ENCODE results near the gene SFT2D2. TPM values are rescaled to one million over a fixed set of nuclear protein-coding genes. Genes with fewer than 3 reads are reported as not detected.

Gene SFT2D2
- total RNA-seq, 1 donor from 2014 or later, result 71.1 TPM

- Mint-ChIP-seq H3K4me3 (no peak overlapping the region), H3K27ac (no peak overlapping the region)
These were observed 31.6 kb downstream of the SFT2D2 start for GRCh38 chr1:168257397-168257796.

GRCh38 chr1:168259567-168259966, 33.8 kb downstream of the SFT2D2 start:
- H3K4me3 Mint-ChIP-seq, result no peak overlapping the region
- peaks cover 8% of the 10 kb centered on the region for H3K4me1 Mint-ChIP-seq (ENCODE audit: low read depth)
- no peaks in the 10 kb centered on the region for H3K27me3 Mint-ChIP-seq (ENCODE audit: insufficient read depth)
- peaks cover 38% of the 10 kb centered on the region for H3K36me3 Mint-ChIP-seq (ENCODE audit: low read depth)
- no peak for DNase-seq (ENCODE audit: low spot score)
- H3K9me3 Mint-ChIP-seq, result peaks cover 22% of the 10 kb centered on the region
- intact Hi-C loops (cut with micrococcal nuclease), result no loop called here
- H3K27ac Mint-ChIP-seq, result no peak overlapping the region

More at GRCh38 chr1:168257397-168257796, 31.6 kb downstream of the SFT2D2 start:
- Mint-ChIP-seq H3K9me3 (peaks cover 22% of the 10 kb centered on the region), H3K36me3 (ENCODE audit: low read depth) (peaks cover 37% of the 10 kb centered on the region), H3K27me3 (ENCODE audit: insufficient read depth) (no peaks in the 10 kb centered on the region), H3K4me1 (ENCODE audit: low read depth) (peaks cover 8% of the 10 kb centered on the region)
- DNase-seq (ENCODE audit: low spot score), result no peak
- intact Hi-C loops (cut with micrococcal nuclease), result no loop called here

GRCh38 chr1:168260393-168260792, 34.6 kb downstream of the SFT2D2 start:
- Mint-ChIP-seq H3K36me3 (ENCODE audit: low read depth) (peaks cover 33% of the 10 kb centered on the region), H3K9me3 (peaks cover 16% of the 10 kb centered on the region), H3K27ac (no peak overlapping the region), H3K27me3 (ENCODE audit: insufficient read depth) (no peaks in the 10 kb centered on the region), H3K4me3 (no peak overlapping the region), H3K4me1 (ENCODE audit: low read depth) (peaks cover 8% of the 10 kb centered on the region)
- intact Hi-C loops (cut with micrococcal nuclease), result no loop called here
- DNase-seq (ENCODE audit: low spot score), result no peak

- Mint-ChIP-seq H3K4me3 (no peak overlapping the region), H3K36me3 (ENCODE audit: low read depth) (peaks cover 26% of the 10 kb centered on the region), H3K4me1 (ENCODE audit: low read depth) (peaks cover 8% of the 10 kb centered on the region), H3K27me3 (ENCODE audit: insufficient read depth) (no peaks in the 10 kb centered on the region), H3K27ac (peak overlapping the region; percentile 6), H3K9me3 (peaks cover 8% of the 10 kb centered on the region)
- no peak for DNase-seq (ENCODE audit: low spot score)
- intact Hi-C loops (cut with micrococcal nuclease), result no loop called here
These were observed 35.6 kb downstream of the SFT2D2 start for GRCh38 chr1:168261390-168261789.

- no peaks in the 10 kb centered on the region for H3K27me3 Mint-ChIP-seq (ENCODE audit: insufficient read depth)
- no peak overlapping the region for H3K27ac Mint-ChIP-seq
- no peaks in the 10 kb centered on the region for H3K9me3 Mint-ChIP-seq
- H3K4me1 Mint-ChIP-seq (ENCODE audit: low read depth), result peaks cover 8% of the 10 kb centered on the region
- intact Hi-C loops (cut with micrococcal nuclease), result no loop called here
- H3K4me3 Mint-ChIP-seq, result no peak overlapping the region
- H3K36me3 Mint-ChIP-seq (ENCODE audit: low read depth), result peaks cover 18% of the 10 kb centered on the region
- DNase-seq (ENCODE audit: low spot score), result no peak
These were observed 37.3 kb downstream of the SFT2D2 start for GRCh38 chr1:168263130-168263529.

- H3K4me1 Mint-ChIP-seq (ENCODE audit: low read depth), result peaks cover 8% of the 10 kb centered on the region
- H3K9me3 Mint-ChIP-seq, result no peaks in the 10 kb centered on the region
- intact Hi-C loops (cut with micrococcal nuclease), result no loop called here
- no peak overlapping the region for H3K4me3 Mint-ChIP-seq
- no peak for DNase-seq (ENCODE audit: low spot score)
- peaks cover 15% of the 10 kb centered on the region for H3K36me3 Mint-ChIP-seq (ENCODE audit: low read depth)
- H3K27me3 Mint-ChIP-seq (ENCODE audit: insufficient read depth), result no peaks in the 10 kb centered on the region
- H3K27ac Mint-ChIP-seq, result no peak overlapping the region
These were observed 38.5 kb downstream of the SFT2D2 start for GRCh38 chr1:168264296-168264695.

GRCh38 chr1:168265596-168265995, 39.8 kb downstream of the SFT2D2 start:
- H3K4me3 Mint-ChIP-seq, result no peak overlapping the region
- intact Hi-C loops (cut with micrococcal nuclease), result no loop called here
- DNase-seq (ENCODE audit: low spot score), result no peak
- peaks cover 14% of the 10 kb centered on the region for H3K36me3 Mint-ChIP-seq (ENCODE audit: low read depth)
- H3K27me3 Mint-ChIP-seq (ENCODE audit: insufficient read depth), result no peaks in the 10 kb centered on the region
- H3K9me3 Mint-ChIP-seq, result no peaks in the 10 kb centered on the region
- peaks cover 8% of the 10 kb centered on the region for H3K4me1 Mint-ChIP-seq (ENCODE audit: low read depth)
- no peak overlapping the region for H3K27ac Mint-ChIP-seq

GRCh38 chr1:168266644-168267186, 40.9 kb downstream of the SFT2D2 start:
- Mint-ChIP-seq H3K4me3 (no peak overlapping the region), H3K27ac (no peak overlapping the region), H3K36me3 (ENCODE audit: low read depth) (peaks cover 11% of the 10 kb centered on the region), H3K27me3 (ENCODE audit: insufficient read depth) (no peaks in the 10 kb centered on the region), H3K4me1 (ENCODE audit: low read depth) (no peaks in the 10 kb centered on the region), H3K9me3 (no peaks in the 10 kb centered on the region)
- intact Hi-C loops (cut with micrococcal nuclease), result no loop called here
- no peak for DNase-seq (ENCODE audit: low spot score)

- Mint-ChIP-seq H3K27ac (no peak overlapping the region), H3K27me3 (ENCODE audit: insufficient read depth) (peaks cover 4% of the 10 kb centered on the region), H3K36me3 (ENCODE audit: low read depth) (peaks cover 2% of the 10 kb centered on the region), H3K4me3 (no peak overlapping the region), H3K9me3 (peaks cover 5% of the 10 kb centered on the region), H3K4me1 (ENCODE audit: low read depth) (no peaks in the 10 kb centered on the region)
- no peak for DNase-seq (ENCODE audit: low spot score)
- intact Hi-C loops (cut with micrococcal nuclease), result no loop called here
These were observed 45.8 kb downstream of the SFT2D2 start for GRCh38 chr1:168271636-168272035.

- Mint-ChIP-seq H3K4me1 (ENCODE audit: low read depth) (no peaks in the 10 kb centered on the region), H3K27ac (no peak overlapping the region), H3K4me3 (no peak overlapping the region), H3K9me3 (peaks cover 11% of the 10 kb centered on the region), H3K36me3 (ENCODE audit: low read depth) (peaks cover 2% of the 10 kb centered on the region), H3K27me3 (ENCODE audit: insufficient read depth) (peaks cover 4% of the 10 kb centered on the region)
- intact Hi-C loops (cut with micrococcal nuclease), result no loop called here
- DNase-seq (ENCODE audit: low spot score), result no peak
These were observed 47.8 kb downstream of the SFT2D2 start for GRCh38 chr1:168273575-168273974.

GRCh38 chr1:168279253-168279652, 53.4 kb downstream of the SFT2D2 start:
- intact Hi-C loops (cut with micrococcal nuclease), result no loop called here
- H3K27ac Mint-ChIP-seq, result no peak overlapping the region
- peaks cover 11% of the 10 kb centered on the region for H3K9me3 Mint-ChIP-seq
- H3K4me1 Mint-ChIP-seq (ENCODE audit: low read depth), result no peaks in the 10 kb centered on the region
- DNase-seq (ENCODE audit: low spot score), result no peak
- peaks cover 2% of the 10 kb centered on the region for H3K36me3 Mint-ChIP-seq (ENCODE audit: low read depth)
- H3K4me3 Mint-ChIP-seq, result no peak overlapping the region
- H3K27me3 Mint-ChIP-seq (ENCODE audit: insufficient read depth), result no peaks in the 10 kb centered on the region

- intact Hi-C loops (cut with micrococcal nuclease), result no loop called here
- Mint-ChIP-seq H3K4me1 (ENCODE audit: low read depth) (no peaks in the 10 kb centered on the region), H3K27ac (no peak within 1 kb of the TSS), H3K4me3 (no peak within 1 kb of the TSS), H3K36me3 (ENCODE audit: low read depth) (peaks cover 2% of the 10 kb centered on the region), H3K27me3 (ENCODE audit: insufficient read depth) (no peaks in the 10 kb centered on the region), H3K9me3 (peaks cover 11% of the 10 kb centered on the region)
- no peak for DNase-seq (ENCODE audit: low spot score)
These were observed 54.6 kb downstream of the SFT2D2 start, which contains the start of gene TBX19 for GRCh38 chr1:168280296-168280927. Gene TBX19, plus strand, starts transcription at chr1:168280877. Its CDS starts 214 bp downstream, at chr1:168281091.

- DNase-seq (ENCODE audit: low spot score), result no peak
- Mint-ChIP-seq H3K9me3 (peaks cover 6% of the 10 kb centered on the region), H3K4me1 (ENCODE audit: low read depth) (peaks cover 8% of the 10 kb centered on the region), H3K36me3 (ENCODE audit: low read depth) (no peaks in the 10 kb centered on the region), H3K27me3 (ENCODE audit: insufficient read depth) (no peaks in the 10 kb centered on the region), H3K27ac (no peak overlapping the region), H3K4me3 (no peak overlapping the region)
- intact Hi-C loops (cut with micrococcal nuclease), result no loop called here
These were observed 56.0 kb downstream of the SFT2D2 start for GRCh38 chr1:168281603-168282325.

All from activated T-helper 1 cell treated with anti-CD3 and anti-CD28 coated beads, Interleukin-12 subunit alpha, Interleukin-12 subunit beta, Interleukin-2, Interleukin-4 antibody, amounts not matched to agents 30 ng/mL and 10 ng/mL and 1 ng/mL, durations not matched to agents 14 hours and 24 hours and 36 hours (primary cell).